ENCODE measurements around the gene FBXW12.

Gene FBXW12

DNA sequence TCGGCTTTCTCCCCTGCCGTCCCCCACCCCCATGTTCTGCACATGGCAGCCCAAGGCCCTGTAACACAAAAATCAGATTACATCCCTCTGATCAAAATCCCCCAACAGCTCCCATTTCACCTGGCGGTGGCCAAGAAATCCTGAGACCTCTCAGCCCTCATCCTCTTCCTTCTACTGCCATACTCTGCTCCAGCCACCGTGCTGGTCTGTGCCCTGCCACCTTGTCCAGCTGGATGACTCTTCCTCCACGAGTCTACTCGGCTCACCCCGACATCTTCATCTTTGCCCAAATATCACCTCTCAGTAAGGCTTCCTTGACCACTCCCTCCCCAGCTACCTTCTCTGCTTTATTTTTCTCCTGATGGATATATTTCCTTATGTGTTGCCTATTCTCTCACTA, 64.8 kb downstream of the FBXW12 start:
- DNase-seq: no peak

GRCh38 chr3:48437812-48438211, 65.8 kb downstream of the FBXW12 start:
- DNase-seq: no peak

DNA sequence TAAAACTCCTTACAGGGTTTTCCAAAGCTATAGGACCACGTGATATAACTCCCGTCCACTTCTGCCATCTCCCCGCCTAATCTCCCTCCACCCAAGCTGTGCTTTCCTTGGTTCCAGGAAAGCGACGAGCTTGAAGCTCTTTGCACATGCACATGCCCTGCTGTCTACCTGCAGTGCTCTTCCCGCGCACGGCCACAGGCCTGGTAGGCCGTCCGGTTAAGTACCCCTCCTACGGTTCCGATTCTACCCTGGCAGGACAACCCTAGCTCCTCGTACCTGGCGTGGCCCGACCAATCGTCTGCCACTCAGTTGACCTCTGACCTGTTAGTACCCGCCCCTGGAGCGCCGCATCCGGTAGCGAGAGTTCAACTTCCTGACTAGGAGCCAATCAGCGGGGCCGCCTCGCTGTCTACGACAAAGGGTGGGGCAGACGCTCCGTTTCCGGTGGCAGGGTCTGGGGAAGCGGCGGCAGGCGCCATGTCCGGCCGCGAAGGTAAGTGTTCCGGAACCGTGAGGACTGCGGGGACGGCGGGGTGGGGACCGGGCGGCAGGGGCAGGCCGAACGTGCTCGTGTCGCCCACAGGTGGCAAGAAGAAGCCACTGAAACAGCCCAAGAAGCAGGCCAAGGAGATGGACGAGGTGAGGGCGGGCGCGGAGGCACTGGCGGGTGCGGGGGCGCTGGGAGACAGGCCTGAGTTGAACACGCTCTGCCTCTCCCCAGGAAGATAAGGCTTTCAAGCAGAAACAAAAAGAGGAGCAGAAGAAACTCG, 68.0 kb downstream of the FBXW12 start, which contains the start of the genes CCDC51 and TMA7:
TSS of gene CCDC51 (minus strand) at position 300 of the 770 bp plus-strand sequence. CDS start 4,991 bp downstream, outside the sequence.
TSS of gene TMA7 (plus strand) at position 438 of the 770 bp plus-strand sequence. CDS start at position 478, 40 bp downstream.
- peak; percentile 98 for DNase-seq

GRCh38 chr3:48440590-48440958, 68.6 kb downstream of the FBXW12 start:
- peak; percentile 32 for DNase-seq

GRCh38 chr3:48441940-48442339, 69.9 kb downstream of the FBXW12 start:
- DNase-seq: no peak

Measured in hematopoietic multipotent progenitor cell treated with erythropoietin and hydrocortisone succinate and interleukin-3 and kit ligand, for 8 days (in vitro differentiated cells).